Glutamatergic neuron (in vitro differentiated cells): Measurements from ENCODE around the gene MFSD2B. TPM values are rescaled to one million over a fixed set of nuclear protein-coding genes. Genes with fewer than 3 reads are reported as not detected.

Experiments
- DNase-seq: peaks from one replicate; pipeline ENCODE4 v3.0.0; 2022
- H3K27ac Mint-ChIP-seq: one replicate; pipeline ENCODE4 v1.8.0; 2020; ENCODE audit warnings: mild to moderate bottlenecking, mixed read lengths, inconsistent platforms; ENCODE audit not compliant: unreplicated experiment
- H3K27me3 Mint-ChIP-seq: one replicate; pipeline ENCODE4 v1.8.0; 2020; ENCODE audit warnings: mild to moderate bottlenecking, moderate library complexity, mixed read lengths, inconsistent platforms; ENCODE audit not compliant: unreplicated experiment
- H3K36me3 Mint-ChIP-seq: one replicate; pipeline ENCODE4 v1.8.0; 2020; ENCODE audit warnings: mild to moderate bottlenecking, mixed read lengths, inconsistent platforms; ENCODE audit not compliant: unreplicated experiment
- H3K4me1 Mint-ChIP-seq: one replicate; pipeline ENCODE4 v1.8.0; 2020; ENCODE audit warnings: mild to moderate bottlenecking, low read depth, mixed read lengths, inconsistent platforms; ENCODE audit not compliant: unreplicated experiment
- H3K4me3 Mint-ChIP-seq: one replicate; pipeline ENCODE4 v1.8.0; 2020; ENCODE audit warnings: mild to moderate bottlenecking, mixed read lengths, inconsistent platforms; ENCODE audit not compliant: unreplicated experiment
- H3K9me3 Mint-ChIP-seq: one replicate; pipeline ENCODE4 v1.8.0; 2020; ENCODE audit warnings: mild to moderate bottlenecking, moderate library complexity, mixed read lengths, inconsistent platforms; ENCODE audit not compliant: unreplicated experiment
- CTCF ChIP-seq: fragments of 200-600 bp; sonication (generic); IDR thresholded peaks from one replicate; pipeline ENCODE4 v1.5.0; 2021; ENCODE audit not compliant: partially characterized antibody, unreplicated experiment
- total RNA-seq: library from RNA; stranded (reverse); fragmentation: NEBNext Ultra II Directional; extraction: Animal tissue kit (Norgen Biotek cat#: 25700); gene quantifications from one replicate; pipeline ENCODE4 v1.2.1, GENCODE V29; 2021; ENCODE audit not compliant: unreplicated experiment

Gene MFSD2B
- total RNA-seq, 1 donor from 2014 or later: 0.29 TPM

GRCh38 chr2:24048769-24049484 lies 39.0 kb downstream of the MFSD2B start:
- TF ChIP-seq CTCF: no peak
- peaks cover 9% of the 10 kb centered on the region for H3K9me3 Mint-ChIP-seq
- peaks cover 5% of the 10 kb centered on the region for H3K27me3 Mint-ChIP-seq
- H3K4me3 Mint-ChIP-seq: peak overlapping the region; percentile 93
- no peak for DNase-seq
- H3K36me3 Mint-ChIP-seq: no peaks in the 10 kb centered on the region
- H3K27ac Mint-ChIP-seq: peak overlapping the region; percentile 44
- peaks cover 13% of the 10 kb centered on the region for H3K4me1 Mint-ChIP-seq

- Mint-ChIP-seq H3K9me3 (peaks cover 9% of the 10 kb centered on the region), H3K4me3 (peak within 1 kb of the TSS; percentile 93), H3K27ac (peak within 1 kb of the TSS; percentile 44), H3K27me3 (peaks cover 5% of the 10 kb centered on the region), H3K4me1 (peaks cover 18% of the 10 kb centered on the region), H3K36me3 (no peaks in the 10 kb centered on the region)
- no peak for TF ChIP-seq CTCF
- DNase-seq: peak; percentile 87
These were observed 39.7 kb downstream of the MFSD2B start, which contains the start of gene FKBP1B for GRCh38 chr2:24049485-24050021. FKBP1B (plus strand) TSS chr2:24049741; CDS start chr2:24049850, 109 bp downstream.

GRCh38 chr2:24050041-24050979 lies 40.4 kb downstream of the MFSD2B start:
- peak overlapping the region; percentile 93 for H3K4me3 Mint-ChIP-seq
- no peak for TF ChIP-seq CTCF
- peak; percentile 64 for DNase-seq
- H3K27me3 Mint-ChIP-seq: peaks cover 5% of the 10 kb centered on the region
- H3K9me3 Mint-ChIP-seq: peaks cover 7% of the 10 kb centered on the region
- H3K27ac Mint-ChIP-seq: no peak overlapping the region
- no peaks in the 10 kb centered on the region for H3K36me3 Mint-ChIP-seq
- H3K4me1 Mint-ChIP-seq: peaks cover 17% of the 10 kb centered on the region

GRCh38 chr2:24051833-24052232 lies 41.9 kb downstream of the MFSD2B start:
- Mint-ChIP-seq H3K36me3 (peaks cover 4% of the 10 kb centered on the region), H3K9me3 (peaks cover 7% of the 10 kb centered on the region), H3K27ac (no peak overlapping the region), H3K4me1 (peaks cover 13% of the 10 kb centered on the region), H3K27me3 (peaks cover 7% of the 10 kb centered on the region), H3K4me3 (no peak overlapping the region)
- TF ChIP-seq CTCF: no peak
- no peak for DNase-seq
